Naive thymus-derived CD4-positive, alpha-beta T cell (primary cell): ENCODE measurements around the gene PDC. TPM values are rescaled to one million over a fixed set of nuclear protein-coding genes. Genes with fewer than 3 reads are reported as not detected.
A peak's percentile ranks its signal among the peaks of the same experiment; 100 is the strongest.

Experiments
- ATAC-seq: fragments of 150-1000 bp; cut with Tn5 transposase; 2 replicates; pipeline ENCODE4 v1.10.0; 2021; ENCODE audit warnings: mild to moderate bottlenecking, moderate library complexity
- CTCF ChIA-PET: fragments of 350-600 bp; sonication (Branson Sonifier 250); formaldehyde crosslinking; loops from one replicate; lab custom pipeline; 2021; ENCODE audit warnings: antibody characterized with exemption; lab: Charles Lee
- POLR2A ChIA-PET: fragments of 350-600 bp; sonication (Branson Sonifier 250); formaldehyde crosslinking; loops from one replicate; lab custom pipeline; 2021; ENCODE audit warnings: antibody characterized with exemption, inconsistent platforms; lab: Charles Lee
- DNase-seq, 9 donors: peaks; one replicate each; pipeline versions ENCODE4 v3.0.0 to v3.0.0-alpha.2; 2020 to 2022; ENCODE audit warnings: mixed read lengths in 1 of 9
- H3K27ac ChIP-seq: one replicate; pipeline ENCODE4 v1.7.0; 2013; ENCODE audit warnings: mild to moderate bottlenecking, low read depth, low read length, moderate library complexity
- H3K27me3 ChIP-seq, 2 donors: one replicate each; pipeline ENCODE4 v1.7.0; 2013; ENCODE audit warnings: low read length in 2 of 2, mild to moderate bottlenecking in 2 of 2, moderate library complexity in 2 of 2; ENCODE audit not compliant: control insufficient read depth in 2 of 2, insufficient read depth in 2 of 2
- H3K36me3 ChIP-seq, 3 experiments: 1 replicate in 2 of 3; 2 replicates in 1 of 3; pipeline ENCODE4 v1.7.0; 2013; ENCODE audit warnings: low read length in 3 of 3, mild to moderate bottlenecking in 3 of 3, moderate library complexity in 1 of 3; ENCODE audit not compliant: insufficient read depth in 3 of 3, control insufficient read depth in 2 of 3
- H3K4me1 ChIP-seq, 2 donors: one replicate each; pipeline ENCODE4 v1.7.0; 2013; ENCODE audit warnings: low read length in 2 of 2, mild to moderate bottlenecking in 2 of 2, moderate library complexity in 1 of 2; ENCODE audit not compliant: control insufficient read depth in 2 of 2, insufficient read depth in 2 of 2
- H3K4me3 ChIP-seq: 2 replicates; pipeline ENCODE4 v1.7.0; 2013; ENCODE audit warnings: mild to moderate bottlenecking, low read length
- H3K9me3 ChIP-seq, 3 experiments: 1 replicate in 2 of 3; 2 replicates in 1 of 3; pipeline ENCODE4 v1.7.0; 2013; ENCODE audit warnings: low read length in 3 of 3; ENCODE audit not compliant: control insufficient read depth in 2 of 3
- H3K27ac Mint-ChIP-seq, 9 donors: one replicate each; pipeline ENCODE4 v1.8.0; 2020 to 2022; ENCODE audit warnings: mixed read lengths in 9 of 9, mild to moderate bottlenecking in 8 of 9, moderate library complexity in 5 of 9, inconsistent platforms in 2 of 9
- H3K27me3 Mint-ChIP-seq, 5 donors: one replicate each; pipeline ENCODE4 v1.8.0; 2021 to 2022; ENCODE audit warnings: mixed read lengths in 5 of 5, mild to moderate bottlenecking in 1 of 5
- H3K36me3 Mint-ChIP-seq, 5 donors: one replicate each; pipeline ENCODE4 v1.8.0; 2020 to 2022; ENCODE audit warnings: mixed read lengths in 5 of 5, mild to moderate bottlenecking in 3 of 5, inconsistent platforms in 1 of 5
- H3K4me1 Mint-ChIP-seq, 7 donors: one replicate each; pipeline ENCODE4 v1.8.0; 2020 to 2022; ENCODE audit warnings: mixed read lengths in 7 of 7, mild to moderate bottlenecking in 3 of 7, inconsistent platforms in 1 of 7
- H3K4me3 Mint-ChIP-seq, 10 donors: one replicate each; pipeline ENCODE4 v1.8.0; 2020 to 2022; ENCODE audit warnings: mild to moderate bottlenecking in 10 of 10, mixed read lengths in 10 of 10, moderate library complexity in 6 of 10, inconsistent platforms in 2 of 10
- H3K9me3 Mint-ChIP-seq, 11 donors: one replicate each; pipeline ENCODE4 v1.8.0; 2020 to 2022; ENCODE audit warnings: mixed read lengths in 11 of 11, mild to moderate bottlenecking in 4 of 11, inconsistent platforms in 1 of 11, moderate library complexity in 1 of 11
- intact Hi-C, 2 donors: fragments of 100-400 bp; cut with micrococcal nuclease; formaldehyde crosslinking; loops; one replicate each; pipeline ENCODE4 v1.15.1; 2023
- polyA plus RNA-seq, 2 donors: library from polyadenylated mRNA; unstranded; fragments of 300-500 nt; fragmentation: Illumina TruSeq; gene quantifications; one replicate each; pipeline ENCODE4 v1.2.3, GENCODE V29; 2021
- total RNA-seq, 6 experiments: library from RNA in 5 of 6; stranded (reverse) in 5 of 6; gene quantifications; 1 replicate in 5 of 6; 2 replicates in 1 of 6; pipeline ENCODE4 v1.2.3 and lab custom pipeline; 2021 to 2026

PDC gene
- total and polyA plus RNA-seq, 7 experiments from 2014 or later: not detected

GRCh38 chr1:186483561-186483960 lies 22.6 kb upstream of the PDC start:
- no peaks in the 10 kb centered on the region for H3K9me3 ChIP-seq
- H3K27ac Mint-ChIP-seq: no peak overlapping the region
- no peak overlapping the region for H3K4me3 Mint-ChIP-seq
- no peaks in the 10 kb centered on the region for H3K9me3 Mint-ChIP-seq
- no peak overlapping the region for H3K27ac ChIP-seq
- no peak for DNase-seq
- ChIA-PET CTCF (no interaction called here), POLR2A (no interaction called here)
- H3K4me1 Mint-ChIP-seq: no peaks in the 10 kb centered on the region
- no peaks in the 10 kb centered on the region for H3K36me3 ChIP-seq
- ATAC-seq: no peak
- no peaks in the 10 kb centered on the region for H3K27me3 ChIP-seq
- no peaks in the 10 kb centered on the region for H3K4me1 ChIP-seq
- no peak overlapping the region for H3K4me3 ChIP-seq
- peaks cover 0 to 20% (median 0%) of the 10 kb centered on the region in 5 donors for H3K27me3 Mint-ChIP-seq
- no peaks in the 10 kb centered on the region for H3K36me3 Mint-ChIP-seq
- intact Hi-C loops: loop anchor here in 1 of 2 donors (2.0 kb wide), 2 partner anchors 121 to 199 kb away; no protein-coding TSS in a partner anchor

GRCh38 chr1:186482661-186483255 lies 21.8 kb upstream of the PDC start:
- intact Hi-C loops: loop anchor here in 1 of 2 donors (1.0 to 2.0 kb wide), 4 partner anchors 78 to 504 kb away; no protein-coding TSS in a partner anchor
- Histone ChIP-seq H3K9me3 (no peaks in the 10 kb centered on the region), H3K4me3 (no peak overlapping the region), H3K27ac (no peak overlapping the region), H3K36me3 (no peaks in the 10 kb centered on the region), H3K27me3 (no peaks in the 10 kb centered on the region), H3K4me1 (no peaks in the 10 kb centered on the region)
- POLR2A ChIA-PET: no interaction called here
- CTCF ChIA-PET: interaction anchor here (0.6 to 0.8 kb wide), 2 partner anchors 19 to 502 kb away, joined by 3 to 4 read pairs; no protein-coding TSS in a partner anchor
- DNase-seq (peak in 7 of 9 donors; percentile 3 to 40 (median 14)), ATAC-seq (peak; percentile 63)
- Mint-ChIP-seq H3K36me3 (no peaks in the 10 kb centered on the region), H3K9me3 (no peaks in the 10 kb centered on the region), H3K27me3 (peaks cover 0 to 25% (median 0%) of the 10 kb centered on the region in 5 donors), H3K4me1 (no peaks in the 10 kb centered on the region), H3K27ac (peak overlapping the region in 1 of 9 donors; percentile 6), H3K4me3 (no peak overlapping the region)

GRCh38 chr1:186481303-186481888 lies 20.5 kb upstream of the PDC start:
- DNase-seq: no peak
- H3K4me1 ChIP-seq: no peaks in the 10 kb centered on the region
- POLR2A ChIA-PET: no interaction called here
- no peaks in the 10 kb centered on the region for H3K9me3 ChIP-seq
- Mint-ChIP-seq H3K36me3 (no peaks in the 10 kb centered on the region), H3K27me3 (peaks cover 0 to 23% (median 0%) of the 10 kb centered on the region in 5 donors), H3K9me3 (no peaks in the 10 kb centered on the region), H3K27ac (no peak overlapping the region), H3K4me1 (no peaks in the 10 kb centered on the region), H3K4me3 (no peak overlapping the region)
- H3K27me3 ChIP-seq: no peaks in the 10 kb centered on the region
- no peaks in the 10 kb centered on the region for H3K36me3 ChIP-seq
- no peak for ATAC-seq
- intact Hi-C loops: no loop called here
- CTCF ChIA-PET: interaction anchor here (0.5 kb wide), 1 partner anchor 57 kb away, joined by 4 read pairs; no protein-coding TSS in a partner anchor
- no peak overlapping the region for H3K27ac ChIP-seq
- no peak overlapping the region for H3K4me3 ChIP-seq

GRCh38 chr1:186479162-186479561 lies 18.2 kb upstream of the PDC start:
- ATAC-seq (no peak), DNase-seq (no peak)
- CTCF ChIA-PET: no interaction called here
- intact Hi-C loops: no loop called here
- no peaks in the 10 kb centered on the region for H3K9me3 Mint-ChIP-seq
- H3K36me3 Mint-ChIP-seq: no peaks in the 10 kb centered on the region
- H3K36me3 ChIP-seq: no peaks in the 10 kb centered on the region
- no peak overlapping the region for H3K27ac ChIP-seq
- no peaks in the 10 kb centered on the region for H3K9me3 ChIP-seq
- H3K27me3 Mint-ChIP-seq: peaks cover 0 to 25% (median 0%) of the 10 kb centered on the region in 5 donors
- H3K4me1 Mint-ChIP-seq: no peaks in the 10 kb centered on the region
- no peaks in the 10 kb centered on the region for H3K4me1 ChIP-seq
- no peak overlapping the region for H3K4me3 ChIP-seq
- no peaks in the 10 kb centered on the region for H3K27me3 ChIP-seq
- no peak overlapping the region for H3K27ac Mint-ChIP-seq
- POLR2A ChIA-PET: interaction anchor here (0.6 kb wide), 1 partner anchor 80 kb away, joined by 7 read pairs; no protein-coding TSS in a partner anchor
- H3K4me3 Mint-ChIP-seq: no peak overlapping the region

- Mint-ChIP-seq H3K36me3 (no peaks in the 10 kb centered on the region), H3K27me3 (peaks cover 0 to 23% (median 0%) of the 10 kb centered on the region in 5 donors), H3K4me3 (no peak overlapping the region), H3K9me3 (no peaks in the 10 kb centered on the region), H3K27ac (no peak overlapping the region), H3K4me1 (no peaks in the 10 kb centered on the region)
- no peak overlapping the region for H3K4me3 ChIP-seq
- H3K36me3 ChIP-seq: no peaks in the 10 kb centered on the region
- H3K27ac ChIP-seq: no peak overlapping the region
- ChIA-PET POLR2A (no interaction called here), CTCF (no interaction called here)
- intact Hi-C loops: no loop called here
- DNase-seq (no peak), ATAC-seq (no peak)
- no peaks in the 10 kb centered on the region for H3K9me3 ChIP-seq
- no peaks in the 10 kb centered on the region for H3K27me3 ChIP-seq
- H3K4me1 ChIP-seq: no peaks in the 10 kb centered on the region
These were observed 15.5 kb upstream of the PDC start for GRCh38 chr1:186476264-186477040.

GRCh38 chr1:186474208-186474607 lies 13.3 kb upstream of the PDC start:
- H3K27me3 ChIP-seq: no peaks in the 10 kb centered on the region
- Mint-ChIP-seq H3K4me3 (no peak overlapping the region), H3K27me3 (peaks cover 0 to 24% (median 0%) of the 10 kb centered on the region in 5 donors), H3K9me3 (no peaks in the 10 kb centered on the region), H3K4me1 (no peaks in the 10 kb centered on the region), H3K27ac (no peak overlapping the region), H3K36me3 (no peaks in the 10 kb centered on the region)
- no peaks in the 10 kb centered on the region for H3K9me3 ChIP-seq
- ChIA-PET POLR2A (no interaction called here), CTCF (no interaction called here)
- H3K4me1 ChIP-seq: no peaks in the 10 kb centered on the region
- intact Hi-C loops: no loop called here
- ATAC-seq (no peak), DNase-seq (no peak)
- H3K27ac ChIP-seq: no peak overlapping the region
- H3K4me3 ChIP-seq: no peak overlapping the region
- H3K36me3 ChIP-seq: no peaks in the 10 kb centered on the region
